H54 (cell line): ENCODE measurements around the gene LRRC8D.

Source experiments
- DNase-seq: peaks from one replicate; pipeline ENCODE4 v3.0.0; 2011; ENCODE audit warnings: low spot score, mixed read lengths; ENCODE audit not compliant: insufficient read length
- FAIRE-seq: peaks from 3 replicates; lab custom pipeline; 2011; peaks lifted over from hg19 to GRCh38; lab: Jason Lieb, UNC
- POLR2A ChIP-seq: IDR thresholded peaks from 2 replicates; pipeline ENCODE4 v1.6.1; 2011; ENCODE audit warnings: low read depth, mild to moderate bottlenecking, low read length

LRRC8D gene

GRCh38 chr1:89953131-89953626 lies 132.3 kb downstream of the LRRC8D start:
- TF ChIP-seq POLR2A: no peak
- FAIRE-seq: peak; percentile 97
- no peak for DNase-seq

- no peak for TF ChIP-seq POLR2A
- FAIRE-seq: no peak
- DNase-seq: no peak
Observed at GRCh38 chr1:89953929-89954328, 133.1 kb downstream of the LRRC8D start.

GRCh38 chr1:89954401-89954800 lies 133.6 kb downstream of the LRRC8D start:
- DNase-seq (no peak), FAIRE-seq (no peak)
- no peak for TF ChIP-seq POLR2A

GRCh38 chr1:89955311-89956205 lies 134.7 kb downstream of the LRRC8D start:
- FAIRE-seq (no peak), DNase-seq (no peak)
- no peak for TF ChIP-seq POLR2A

GRCh38 chr1:89957107-89957506 lies 136.3 kb downstream of the LRRC8D start:
- FAIRE-seq (no peak), DNase-seq (no peak)

GRCh38 chr1:89958851-89959654 lies 138.2 kb downstream of the LRRC8D start:
- DNase-seq (no peak), FAIRE-seq (no peak)
- TF ChIP-seq POLR2A: no peak

More at GRCh38 chr1:89957107-89957506, 136.3 kb downstream of the LRRC8D start:
- no peak for TF ChIP-seq POLR2A

- FAIRE-seq: no peak
- DNase-seq: no peak
- no peak for TF ChIP-seq POLR2A
Observed at GRCh38 chr1:89959719-89960118, 138.9 kb downstream of the LRRC8D start.

- FAIRE-seq: peak; percentile 96
- no peak for DNase-seq
- TF ChIP-seq POLR2A: no peak
Observed at GRCh38 chr1:89962024-89962741, 141.4 kb downstream of the LRRC8D start.

- TF ChIP-seq POLR2A: no peak
- DNase-seq (no peak), FAIRE-seq (no peak)
Observed at GRCh38 chr1:89962742-89963075, 141.9 kb downstream of the LRRC8D start.

GRCh38 chr1:89965193-89965768 lies 144.4 kb downstream of the LRRC8D start:
- FAIRE-seq (no peak), DNase-seq (no peak)
- TF ChIP-seq POLR2A: no peak

- DNase-seq (no peak), FAIRE-seq (no peak)
Observed at GRCh38 chr1:89966656-89967055, 145.8 kb downstream of the LRRC8D start.

GRCh38 chr1:89971600-89971999 lies 150.8 kb downstream of the LRRC8D start:
- no peak for TF ChIP-seq POLR2A
- DNase-seq: no peak

More at GRCh38 chr1:89966656-89967055, 145.8 kb downstream of the LRRC8D start:
- TF ChIP-seq POLR2A: no peak

GRCh38 chr1:89972024-89972423 lies 151.2 kb downstream of the LRRC8D start:
- TF ChIP-seq POLR2A: no peak
- FAIRE-seq: no peak
- no peak for DNase-seq

More at GRCh38 chr1:89971600-89971999, 150.8 kb downstream of the LRRC8D start:
- FAIRE-seq: no peak
